ENCODE data around the gene TRDMT1. TPM values are rescaled to one million over a fixed set of nuclear protein-coding genes. Genes with fewer than 3 reads are reported as not detected.

TRDMT1 gene
- total RNA-seq, 1 donor from 2014 or later, result 35.6 TPM

GRCh38 chr10:17241611-17242333 lies 40.3 kb upstream of the TRDMT1 start:
- H3K4me1 ChIP-seq, result no peaks in the 10 kb centered on the region
- H3K27me3 ChIP-seq, result no peaks in the 10 kb centered on the region
- Mint-ChIP-seq H3K36me3 (no peaks in the 10 kb centered on the region), H3K4me3 (no peak overlapping the region), H3K9me3 (peaks cover 6% of the 10 kb centered on the region), H3K27me3 (ENCODE audit: insufficient read depth, low read depth) (peaks cover 4% of the 10 kb centered on the region), H3K4me1 (peaks cover 25% of the 10 kb centered on the region), H3K27ac (no peak overlapping the region)
- H3F3A ChIP-seq (ENCODE audit: low read depth), result peaks cover 21% of the 10 kb centered on the region
- peaks cover 11% of the 10 kb centered on the region for H3K36me3 ChIP-seq
- no peak overlapping the region for H3K27ac ChIP-seq
- no peak overlapping the region for H3K4me3 ChIP-seq
- DNase-seq (ENCODE audit: low spot score), result no peak
- no peak overlapping the region for H2AFZ ChIP-seq (replicated peaks)
- no peak overlapping the region for H3K9ac ChIP-seq
- H4K20me1 ChIP-seq (ENCODE audit: low read depth), result no peaks in the 10 kb centered on the region
- no peak overlapping the region for H3K4me2 ChIP-seq
- no peaks in the 10 kb centered on the region for H3K79me2 ChIP-seq (ENCODE audit: low read depth)
- H3K9me3 ChIP-seq (ENCODE audit: low read depth), result peaks cover 4% of the 10 kb centered on the region
- TF ChIP-seq EZH2 (IDR thresholded peaks at IDR 0.05) (no peak), CTCF (IDR thresholded peaks at IDR 0.05) (no peak), EZH2phosphoT487 (IDR thresholded peaks at IDR 0.05) (no peak)

DNA sequence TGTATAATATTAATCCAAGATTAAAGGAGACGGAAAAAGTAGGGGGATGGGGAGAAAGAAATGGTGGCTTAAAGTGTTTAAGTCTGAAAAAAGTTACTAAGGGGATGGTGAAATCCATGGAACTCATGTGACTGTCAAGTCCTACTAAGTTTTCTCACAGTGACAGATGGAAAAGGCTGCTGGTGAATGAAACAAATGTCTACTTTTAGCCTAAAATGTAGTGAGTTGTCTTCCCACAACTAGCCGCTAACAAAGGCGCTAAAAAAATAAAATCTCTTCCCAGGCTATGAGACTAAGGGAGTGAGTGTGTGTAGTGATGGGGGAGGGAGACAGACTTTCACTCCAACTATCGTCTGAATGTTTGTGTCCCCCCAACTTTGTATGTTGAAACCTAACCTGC lies 39.1 kb upstream of the TRDMT1 start:
- H2AFZ ChIP-seq (replicated peaks), result no peak overlapping the region
- H3K9ac ChIP-seq, result no peak overlapping the region
- H3K4me1 ChIP-seq, result no peaks in the 10 kb centered on the region
- Mint-ChIP-seq H3K4me3 (no peak overlapping the region), H3K27ac (peak overlapping the region; percentile 65), H3K9me3 (no peaks in the 10 kb centered on the region), H3K36me3 (peaks cover 7% of the 10 kb centered on the region), H3K4me1 (peaks cover 34% of the 10 kb centered on the region), H3K27me3 (ENCODE audit: insufficient read depth, low read depth) (peaks cover 4% of the 10 kb centered on the region)
- no peak for DNase-seq (ENCODE audit: low spot score)
- no peak overlapping the region for H3K27ac ChIP-seq
- H3K79me2 ChIP-seq (ENCODE audit: low read depth), result no peaks in the 10 kb centered on the region
- TF ChIP-seq CTCF (IDR thresholded peaks at IDR 0.05) (no peak), EZH2 (IDR thresholded peaks at IDR 0.05) (no peak)
- no peaks in the 10 kb centered on the region for H3K27me3 ChIP-seq
- H3K9me3 ChIP-seq (ENCODE audit: low read depth), result no peaks in the 10 kb centered on the region
- H4K20me1 ChIP-seq (ENCODE audit: low read depth), result no peaks in the 10 kb centered on the region
- H3F3A ChIP-seq (ENCODE audit: low read depth), result peaks cover 26% of the 10 kb centered on the region
- H3K36me3 ChIP-seq, result peaks cover 22% of the 10 kb centered on the region
- no peak overlapping the region for H3K4me3 ChIP-seq
- H3K4me2 ChIP-seq, result no peak overlapping the region

GRCh38 chr10:17240096-17240495 lies 38.6 kb upstream of the TRDMT1 start:
- H3K4me1 Mint-ChIP-seq, result peaks cover 38% of the 10 kb centered on the region
- H3K9me3 ChIP-seq (ENCODE audit: low read depth), result no peaks in the 10 kb centered on the region
- no peaks in the 10 kb centered on the region for H4K20me1 ChIP-seq (ENCODE audit: low read depth)
- no peak overlapping the region for H3K4me3 Mint-ChIP-seq
- H3K36me3 Mint-ChIP-seq, result peaks cover 10% of the 10 kb centered on the region
- no peaks in the 10 kb centered on the region for H3K79me2 ChIP-seq (ENCODE audit: low read depth)
- H3K27ac ChIP-seq, result no peak overlapping the region
- DNase-seq (ENCODE audit: low spot score), result no peak
- H3K4me2 ChIP-seq, result no peak overlapping the region
- peaks cover 5% of the 10 kb centered on the region for H3K27me3 Mint-ChIP-seq (ENCODE audit: insufficient read depth, low read depth)
- no peak overlapping the region for H2AFZ ChIP-seq (replicated peaks)
- no peaks in the 10 kb centered on the region for H3K4me1 ChIP-seq
- H3K27ac Mint-ChIP-seq, result no peak overlapping the region
- H3K9me3 Mint-ChIP-seq, result no peaks in the 10 kb centered on the region
- H3K4me3 ChIP-seq, result no peak overlapping the region
- no peaks in the 10 kb centered on the region for H3K27me3 ChIP-seq
- peaks cover 31% of the 10 kb centered on the region for H3F3A ChIP-seq (ENCODE audit: low read depth)
- peaks cover 25% of the 10 kb centered on the region for H3K36me3 ChIP-seq
- no peak overlapping the region for H3K9ac ChIP-seq
- TF ChIP-seq EZH2 (IDR thresholded peaks at IDR 0.05) (no peak), EZH2phosphoT487 (IDR thresholded peaks at IDR 0.05) (no peak), CTCF (IDR thresholded peaks at IDR 0.05) (no peak)

All from neural progenitor cell (in vitro differentiated cells).